Stimulated activated CD4-positive, alpha-beta T cell treated with anti-CD3 and anti-CD28 coated beads, Interleukin-1b, Interleukin-23, amount 100 ng/mL, for 24 hours (primary cell): ENCODE data around the gene ARHGAP27.

Experiments
- DNase-seq, 4 experiments: peaks; one replicate each; pipeline ENCODE4 v3.0.0-alpha.2; 2020; ENCODE audit warnings: low read depth in 4 of 4, low spot score in 1 of 4

The ARHGAP27 gene

GRCh38 chr17:45430738-45431530 is 1.7 kb downstream of the ARHGAP27 start:
- no peak for DNase-seq

GRCh38 chr17:45430006-45430737 is 2.5 kb downstream of the ARHGAP27 start:
- DNase-seq = no peak

- DNase-seq = no peak
These were observed 3.2 kb downstream of the ARHGAP27 start for GRCh38 chr17:45429339-45430005.

GRCh38 chr17:45428931-45429338 is 3.7 kb downstream of the ARHGAP27 start:
- DNase-seq = no peak

- peak; percentile 54 to 68 (median 65) for DNase-seq
These were observed 4.5 kb downstream of the ARHGAP27 start for GRCh38 chr17:45428050-45428617.

- no peak for DNase-seq
These were observed 5.4 kb downstream of the ARHGAP27 start for GRCh38 chr17:45427181-45427835.

GRCh38 chr17:45426561-45426960 is 6.1 kb downstream of the ARHGAP27 start:
- DNase-seq = no peak

- no peak for DNase-seq
These were observed 6.7 kb downstream of the ARHGAP27 start for GRCh38 chr17:45425984-45426413.

- no peak for DNase-seq
These were observed 7.3 kb downstream of the ARHGAP27 start for GRCh38 chr17:45425125-45425983.

- no peak for DNase-seq
These were observed 7.9 kb downstream of the ARHGAP27 start for GRCh38 chr17:45424769-45425124.

- DNase-seq = no peak
These were observed 8.7 kb downstream of the ARHGAP27 start for GRCh38 chr17:45423975-45424335.

- DNase-seq = no peak
These were observed 9.2 kb downstream of the ARHGAP27 start for GRCh38 chr17:45423304-45423974.

- DNase-seq = no peak
These were observed 17.4 kb downstream of the ARHGAP27 start for GRCh38 chr17:45414990-45415881.

- no peak for DNase-seq
These were observed 19.2 kb downstream of the ARHGAP27 start for GRCh38 chr17:45413498-45413923.

- DNase-seq = no peak
These were observed 21.1 kb downstream of the ARHGAP27 start for GRCh38 chr17:45411348-45412105.

GRCh38 chr17:45410144-45411091 is 22.3 kb downstream of the ARHGAP27 start:
- peak in 3 of 4 experiments; percentile 43 to 55 (median 52) for DNase-seq

- no peak for DNase-seq
These were observed 23.0 kb downstream of the ARHGAP27 start for GRCh38 chr17:45409659-45410076.
